Tracheal epithelial cell (primary cell): ENCODE measurements around the gene MPC2. TPM values are rescaled to one million over a fixed set of nuclear protein-coding genes. Genes with fewer than 3 reads are reported as not detected.

Source experiments
- total RNA-seq: library from RNA; depleted of rRNA; stranded (reverse); fragments of >200 nt; gene quantifications from 2 replicates; pipeline ENCODE4 v1.2.1, GENCODE V29; 2014

The MPC2 gene
- total RNA-seq = 19.2 and 23.6 TPM in 2 replicates

GRCh38 chr1:167936930-167937708 is at the start of gene MPC2:
MPC2 (minus strand) TSS chr1:167937072; CDS start chr1:167935841, 1,231 bp downstream.

GRCh38 chr1:167936068-167936929 is 573 bp downstream of the MPC2 start, which contains the start of gene DCAF6:
DCAF6 (plus strand) TSS chr1:167936683; CDS start chr1:167936912, 229 bp downstream.

GRCh38 chr1:167913895-167914496 is 22.9 kb downstream of the MPC2 start, which contains the start of gene ADCY10:
ADCY10 (minus strand) TSS chr1:167914134; CDS start chr1:167905140, 8,994 bp downstream.

Other genes with a start within 250 kb of the MPC2 start
- 92.5 and 104 TPM in 2 replicates for gene MPZL1, start 215.1 kb downstream of the MPC2 start, total RNA-seq
- not detected in 2 replicates for gene ADCY10, start 22.9 kb downstream of the MPC2 start, total RNA-seq
- 32.8 and 56.6 TPM in 2 replicates for gene DCAF6, start 389 bp downstream of the MPC2 start, total RNA-seq
- 9.4 and 20.5 TPM in 2 replicates for gene GPR161, start 199.9 kb upstream of the MPC2 start, total RNA-seq
- 31.8 and 40.7 TPM in 2 replicates for gene TIPRL, start 241.9 kb upstream of the MPC2 start, total RNA-seq